ENCODE data around the gene CMSS1.

The CMSS1 gene

GRCh38 chr3:100149713-100150415 lies 332.2 kb downstream of the CMSS1 start:
- no peak for DNase-seq (ENCODE audit: extremely low spot score)
- CTCF ChIA-PET = no interaction called here
- POLR2A ChIA-PET = no interaction called here
- TF ChIP-seq SUZ12 (IDR thresholded peaks at IDR 0.05) (no peak), ARNT (IDR thresholded peaks at IDR 0.05) (no peak), FOXA1 (IDR thresholded peaks at IDR 0.05) (no peak), NFRKB (IDR thresholded peaks at IDR 0.05) (no peak), SP1 (IDR thresholded peaks at IDR 0.05) (no peak)

GRCh38 chr3:100150473-100150872 lies 332.8 kb downstream of the CMSS1 start:
- no peak for DNase-seq (ENCODE audit: extremely low spot score)
- CTCF ChIA-PET = no interaction called here
- no peak for TF ChIP-seq ZNF384 (IDR thresholded peaks at IDR 0.05)
- TF ChIP-seq SP1 (IDR thresholded peaks at IDR 0.05) = no peak
- TF ChIP-seq ELF4 (IDR thresholded peaks at IDR 0.05) = no peak
- no peak for TF ChIP-seq ARNT (IDR thresholded peaks at IDR 0.05)
- TF ChIP-seq TARDBP (IDR thresholded peaks at IDR 0.05) = no peak
- TF ChIP-seq NFRKB (IDR thresholded peaks at IDR 0.05) = no peak
- TF ChIP-seq LEF1 (IDR thresholded peaks at IDR 0.05; ENCODE audit: borderline replicate concordance) = no peak
- TF ChIP-seq FOXK2 (IDR thresholded peaks at IDR 0.05) = no peak
- no peak for TF ChIP-seq CTBP1 (IDR thresholded peaks at IDR 0.05; ENCODE audit: borderline replicate concordance)
- TF ChIP-seq HDGF (IDR thresholded peaks at IDR 0.05; ENCODE audit: borderline replicate concordance) = no peak
- no peak for TF ChIP-seq L3MBTL2 (conservative IDR thresholded peaks at IDR 0.05)
- TF ChIP-seq, protein P1, sequence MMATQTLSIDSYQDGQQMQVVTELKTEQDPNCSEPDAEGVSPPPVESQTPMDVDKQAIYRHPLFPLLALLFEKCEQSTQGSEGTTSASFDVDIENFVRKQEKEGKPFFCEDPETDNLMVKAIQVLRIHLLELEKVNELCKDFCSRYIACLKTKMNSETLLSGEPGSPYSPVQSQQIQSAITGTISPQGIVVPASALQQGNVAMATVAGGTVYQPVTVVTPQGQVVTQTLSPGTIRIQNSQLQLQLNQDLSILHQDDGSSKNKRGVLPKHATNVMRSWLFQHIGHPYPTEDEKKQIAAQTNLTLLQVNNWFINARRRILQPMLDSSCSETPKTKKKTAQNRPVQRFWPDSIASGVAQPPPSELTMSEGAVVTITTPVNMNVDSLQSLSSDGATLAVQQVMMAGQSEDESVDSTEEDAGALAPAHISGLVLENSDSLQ (IDR thresholded peaks at IDR 0.05) = no peak
- TF ChIP-seq SUZ12 (IDR thresholded peaks at IDR 0.05) = no peak
- TF ChIP-seq FOXA1 (IDR thresholded peaks at IDR 0.05) = no peak
- TF ChIP-seq FOXM1 (IDR thresholded peaks at IDR 0.05; ENCODE audit: borderline replicate concordance) = no peak
- TF ChIP-seq BHLHE40 (IDR thresholded peaks at IDR 0.05; ENCODE audit: borderline replicate concordance) = no peak
- POLR2A ChIA-PET = no interaction called here

DNA sequence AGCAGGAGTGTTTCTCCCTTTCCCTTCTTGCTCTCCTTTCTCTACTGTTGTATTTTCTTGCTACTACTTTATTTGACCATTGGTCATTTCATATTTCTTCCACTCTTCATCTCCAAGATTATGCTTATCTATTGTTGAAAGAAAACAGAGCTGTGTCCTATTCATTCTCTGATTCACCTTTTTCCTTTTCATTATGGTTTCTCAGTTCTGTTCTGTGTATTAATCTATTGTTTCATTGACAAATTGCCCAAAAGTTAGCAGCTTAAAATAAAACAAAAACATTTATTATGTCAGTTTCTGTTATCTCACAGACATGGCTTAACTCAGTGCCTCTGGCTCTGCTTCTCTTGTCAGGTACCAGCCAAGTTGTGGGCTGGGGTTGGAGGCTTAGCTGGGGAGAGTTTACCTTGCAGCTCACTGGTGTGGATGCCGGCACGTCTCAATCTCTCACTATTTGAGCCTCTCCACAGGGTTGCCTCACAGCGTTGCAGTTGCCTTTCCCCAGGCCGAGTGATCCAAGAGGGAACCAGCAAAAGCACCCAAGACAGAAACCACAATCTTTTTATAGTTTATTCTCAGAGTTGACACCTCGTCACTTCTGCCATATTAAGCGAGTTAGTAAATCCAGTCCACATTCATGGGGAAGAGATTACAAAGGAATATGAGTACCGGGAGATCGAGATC lies 333.5 kb downstream of the CMSS1 start:
- TF ChIP-seq BHLHE40 (IDR thresholded peaks at IDR 0.05; ENCODE audit: borderline replicate concordance) (no peak), FOXK2 (IDR thresholded peaks at IDR 0.05) (no peak), HDGF (IDR thresholded peaks at IDR 0.05; ENCODE audit: borderline replicate concordance) (no peak), FOXA1 (IDR thresholded peaks at IDR 0.05) (no peak), TARDBP (IDR thresholded peaks at IDR 0.05) (no peak), SUZ12 (IDR thresholded peaks at IDR 0.05) (no peak), L3MBTL2 (conservative IDR thresholded peaks at IDR 0.05) (no peak), ELF4 (IDR thresholded peaks at IDR 0.05) (no peak), FOXM1 (IDR thresholded peaks at IDR 0.05; ENCODE audit: borderline replicate concordance) (no peak), SP1 (IDR thresholded peaks at IDR 0.05) (no peak), ARNT (IDR thresholded peaks at IDR 0.05) (no peak), CTBP1 (IDR thresholded peaks at IDR 0.05; ENCODE audit: borderline replicate concordance) (no peak)
- POLR2A ChIA-PET = no interaction called here
- CTCF ChIA-PET = no interaction called here
- DNase-seq (ENCODE audit: extremely low spot score) = no peak

GRCh38 chr3:100154171-100154570 lies 336.5 kb downstream of the CMSS1 start:
- POLR2A ChIA-PET = no interaction called here
- CTCF ChIA-PET = no interaction called here
- TF ChIP-seq ZNF384 (IDR thresholded peaks at IDR 0.05) (no peak), L3MBTL2 (conservative IDR thresholded peaks at IDR 0.05) (no peak)
- no peak for DNase-seq (ENCODE audit: extremely low spot score)

- ChIA-PET CTCF (no interaction called here), POLR2A (no interaction called here)
- DNase-seq (ENCODE audit: extremely low spot score) = no peak
- TF ChIP-seq ZNF384 (IDR thresholded peaks at IDR 0.05) (no peak), L3MBTL2 (conservative IDR thresholded peaks at IDR 0.05) (no peak), FOXM1 (IDR thresholded peaks at IDR 0.05; ENCODE audit: borderline replicate concordance) (no peak), FOXA1 (IDR thresholded peaks at IDR 0.05) (no peak), LEF1 (IDR thresholded peaks at IDR 0.05; ENCODE audit: borderline replicate concordance) (no peak), CTBP1 (IDR thresholded peaks at IDR 0.05; ENCODE audit: borderline replicate concordance) (no peak), FOXK2 (IDR thresholded peaks at IDR 0.05) (no peak), HDGF (IDR thresholded peaks at IDR 0.05; ENCODE audit: borderline replicate concordance) (no peak), SUZ12 (IDR thresholded peaks at IDR 0.05) (no peak), ELF4 (IDR thresholded peaks at IDR 0.05) (no peak), TARDBP (IDR thresholded peaks at IDR 0.05) (no peak), ARNT (IDR thresholded peaks at IDR 0.05) (no peak), BHLHE40 (IDR thresholded peaks at IDR 0.05; ENCODE audit: borderline replicate concordance) (no peak), NFRKB (IDR thresholded peaks at IDR 0.05) (no peak), SP1 (IDR thresholded peaks at IDR 0.05) (no peak)
- TF ChIP-seq, protein P1 (IDR thresholded peaks at IDR 0.05) = no peak
These were observed 337.5 kb downstream of the CMSS1 start for GRCh38 chr3:100155128-100155527.

- ChIA-PET POLR2A (no interaction called here), CTCF (no interaction called here)
- no peak for TF ChIP-seq TARDBP (IDR thresholded peaks at IDR 0.05)
- TF ChIP-seq L3MBTL2 (conservative IDR thresholded peaks at IDR 0.05) = no peak
- TF ChIP-seq, protein P1 (IDR thresholded peaks at IDR 0.05) = no peak
- TF ChIP-seq FOXM1 (IDR thresholded peaks at IDR 0.05; ENCODE audit: borderline replicate concordance) = no peak
- no peak for TF ChIP-seq BHLHE40 (IDR thresholded peaks at IDR 0.05; ENCODE audit: borderline replicate concordance)
- TF ChIP-seq SP1 (IDR thresholded peaks at IDR 0.05) = no peak
- TF ChIP-seq ARNT (IDR thresholded peaks at IDR 0.05) = no peak
- TF ChIP-seq HDGF (IDR thresholded peaks at IDR 0.05; ENCODE audit: borderline replicate concordance) = no peak
- TF ChIP-seq LEF1 (IDR thresholded peaks at IDR 0.05; ENCODE audit: borderline replicate concordance) = no peak
- TF ChIP-seq CTBP1 (IDR thresholded peaks at IDR 0.05; ENCODE audit: borderline replicate concordance) = no peak
- TF ChIP-seq NFRKB (IDR thresholded peaks at IDR 0.05) = no peak
- TF ChIP-seq ZNF384 (IDR thresholded peaks at IDR 0.05) = no peak
- DNase-seq (ENCODE audit: extremely low spot score) = no peak
These were observed 337.9 kb downstream of the CMSS1 start for GRCh38 chr3:100155590-100155989.
